Activated CD4-positive, alpha-beta T cell treated with anti-CD3 and anti-CD28 coated beads, Interleukin-2, amount 10 ng/mL, durations not matched to agents 24 days and 14 days (primary cell): ENCODE measurements around the gene BCL7C. TPM values are rescaled to one million over a fixed set of nuclear protein-coding genes. Genes with fewer than 3 reads are reported as not detected.
A peak's percentile ranks its signal among the peaks of the same experiment; 100 is the strongest.
"Not testable (repeated sequence)": the region's sequence is repeated elsewhere in the genome, so short reads cannot be mapped to it uniquely, and the experiment has no call there.

Experiments
- DNase-seq: peaks from one replicate; pipeline ENCODE4 v3.0.0; 2022
- H3K27ac Mint-ChIP-seq: one replicate; pipeline ENCODE4 v1.8.0; 2022; ENCODE audit warnings: mild to moderate bottlenecking, mixed read lengths
- H3K27me3 Mint-ChIP-seq: one replicate; pipeline ENCODE4 v1.8.0; 2022; ENCODE audit warnings: mixed read lengths
- H3K36me3 Mint-ChIP-seq: one replicate; pipeline ENCODE4 v1.8.0; 2022; ENCODE audit warnings: low read depth, mild to moderate bottlenecking, mixed read lengths
- H3K4me1 Mint-ChIP-seq: one replicate; pipeline ENCODE4 v1.8.0; 2021; ENCODE audit warnings: mixed read lengths
- H3K4me3 Mint-ChIP-seq: one replicate; pipeline ENCODE4 v1.8.0; 2022; ENCODE audit warnings: mild to moderate bottlenecking, moderate library complexity, mixed read lengths
- H3K9me3 Mint-ChIP-seq: one replicate; pipeline ENCODE4 v1.8.0; 2021; ENCODE audit warnings: mixed read lengths
- intact Hi-C: fragments of 100-400 bp; cut with micrococcal nuclease; formaldehyde crosslinking; loops from one replicate; pipeline ENCODE4 v1.15.1; 2023
- total RNA-seq: library from RNA; stranded (reverse); gene quantifications from 2 replicates; pipeline ENCODE4 v1.2.3, GENCODE V29; 2022

The BCL7C gene
- total RNA-seq: 23.9 and 24.5 TPM in 2 replicates

GRCh38 chr16:30893744-30894539 is at the start of gene BCL7C:
Gene BCL7C (minus strand): TSS chr16:30894077. CDS start chr16:30893944, 133 bp downstream.
- peak within 1 kb of the TSS; percentile 94 for H3K4me3 Mint-ChIP-seq
- H3K9me3 Mint-ChIP-seq: no peaks in the 10 kb centered on the region
- H3K27me3 Mint-ChIP-seq: no peaks in the 10 kb centered on the region
- peaks cover 12% of the 10 kb centered on the region for H3K36me3 Mint-ChIP-seq
- DNase-seq: peak; percentile 96
- H3K27ac Mint-ChIP-seq: peak within 1 kb of the TSS; percentile 90
- peaks cover 35% of the 10 kb centered on the region for H3K4me1 Mint-ChIP-seq
- intact Hi-C loops: loop anchor here (5.0 kb wide), 1 partner anchor 132 kb away; the partner anchor contains the start of genes CFAP119 and RNF40

- no peak for DNase-seq
- intact Hi-C loops: loop anchor here (1.0 kb wide), 2 partner anchors 20 to 98 kb away; no protein-coding TSS in a partner anchor
- no peaks in the 10 kb centered on the region for H3K9me3 Mint-ChIP-seq
- peaks cover 22% of the 10 kb centered on the region for H3K4me1 Mint-ChIP-seq
- H3K36me3 Mint-ChIP-seq: peaks cover 30% of the 10 kb centered on the region
- no peaks in the 10 kb centered on the region for H3K27me3 Mint-ChIP-seq
- peak overlapping the region; percentile 57 for H3K27ac Mint-ChIP-seq
- H3K4me3 Mint-ChIP-seq: peak overlapping the region; percentile 63
Measured at GRCh38 chr16:30942426-30942806, 48.5 kb upstream of the BCL7C start.

GRCh38 chr16:30941600-30942425 is 47.9 kb upstream of the BCL7C start:
- Mint-ChIP-seq H3K36me3 (peaks cover 33% of the 10 kb centered on the region), H3K9me3 (no peaks in the 10 kb centered on the region), H3K27ac (peak overlapping the region; percentile 75), H3K4me1 (peaks cover 27% of the 10 kb centered on the region), H3K27me3 (no peaks in the 10 kb centered on the region), H3K4me3 (peak overlapping the region; percentile 63)
- intact Hi-C loops: loop anchor here (1.0 kb wide), 2 partner anchors 20 to 98 kb away; no protein-coding TSS in a partner anchor
- DNase-seq: peak; percentile 92

- H3K9me3 Mint-ChIP-seq, intact Hi-C loops: not testable (repeated sequence)
- H3K36me3 Mint-ChIP-seq: peaks cover 40% of the 10 kb centered on the region
Measured at GRCh38 chr16:30939571-30939970, 45.7 kb upstream of the BCL7C start.

GRCh38 chr16:30937692-30938091 is 43.8 kb upstream of the BCL7C start:
- H3K9me3 Mint-ChIP-seq: no peaks in the 10 kb centered on the region
- peaks cover 35% of the 10 kb centered on the region for H3K4me1 Mint-ChIP-seq
- peaks cover 30% of the 10 kb centered on the region for H3K36me3 Mint-ChIP-seq
- intact Hi-C loops: no loop called here
- DNase-seq: no peak
- no peak overlapping the region for H3K4me3 Mint-ChIP-seq
- no peaks in the 10 kb centered on the region for H3K27me3 Mint-ChIP-seq
- H3K27ac Mint-ChIP-seq: peak overlapping the region; percentile 74

More at GRCh38 chr16:30939571-30939970, 45.7 kb upstream of the BCL7C start:
- not testable (repeated sequence) for H3K4me3 Mint-ChIP-seq, H3K27me3 Mint-ChIP-seq, H3K27ac Mint-ChIP-seq, DNase-seq
- peaks cover 36% of the 10 kb centered on the region for H3K4me1 Mint-ChIP-seq

- DNase-seq: peak; percentile 84
- H3K27ac Mint-ChIP-seq: peak overlapping the region; percentile 52
- no peaks in the 10 kb centered on the region for H3K9me3 Mint-ChIP-seq
- no peaks in the 10 kb centered on the region for H3K27me3 Mint-ChIP-seq
- peaks cover 20% of the 10 kb centered on the region for H3K4me1 Mint-ChIP-seq
- intact Hi-C loops: no loop called here
- H3K4me3 Mint-ChIP-seq: no peak overlapping the region
- peaks cover 32% of the 10 kb centered on the region for H3K36me3 Mint-ChIP-seq
Measured at GRCh38 chr16:30934827-30935557, 41.1 kb upstream of the BCL7C start.

- H3K27ac Mint-ChIP-seq: no peak overlapping the region
Measured at GRCh38 chr16:30931068-30931650, 37.3 kb upstream of the BCL7C start.

GRCh38 chr16:30930160-30930571 is 36.3 kb upstream of the BCL7C start:
- H3K4me3 Mint-ChIP-seq: no peak overlapping the region
- no peaks in the 10 kb centered on the region for H3K9me3 Mint-ChIP-seq
- DNase-seq: no peak
- intact Hi-C loops: no loop called here
- H3K36me3 Mint-ChIP-seq: peaks cover 25% of the 10 kb centered on the region
- no peaks in the 10 kb centered on the region for H3K27me3 Mint-ChIP-seq
- H3K27ac Mint-ChIP-seq: no peak overlapping the region
- H3K4me1 Mint-ChIP-seq: peaks cover 17% of the 10 kb centered on the region

More at GRCh38 chr16:30931068-30931650, 37.3 kb upstream of the BCL7C start:
- H3K36me3 Mint-ChIP-seq: peaks cover 28% of the 10 kb centered on the region
- H3K9me3 Mint-ChIP-seq: no peaks in the 10 kb centered on the region
- H3K4me1 Mint-ChIP-seq: peaks cover 17% of the 10 kb centered on the region
- no peak overlapping the region for H3K4me3 Mint-ChIP-seq
- no peak for DNase-seq
- intact Hi-C loops: no loop called here
- no peaks in the 10 kb centered on the region for H3K27me3 Mint-ChIP-seq

- no peak overlapping the region for H3K4me3 Mint-ChIP-seq
- H3K27me3 Mint-ChIP-seq: no peaks in the 10 kb centered on the region
- peaks cover 23% of the 10 kb centered on the region for H3K36me3 Mint-ChIP-seq
- H3K27ac Mint-ChIP-seq: no peak overlapping the region
- no peak for DNase-seq
- no peaks in the 10 kb centered on the region for H3K9me3 Mint-ChIP-seq
- H3K4me1 Mint-ChIP-seq: peaks cover 17% of the 10 kb centered on the region
- intact Hi-C loops: no loop called here
Measured at GRCh38 chr16:30929167-30929566, 35.3 kb upstream of the BCL7C start.

- H3K4me1 Mint-ChIP-seq: peaks cover 17% of the 10 kb centered on the region
Measured at GRCh38 chr16:30928390-30928789, 34.5 kb upstream of the BCL7C start.

GRCh38 chr16:30927789-30928378 is 34.0 kb upstream of the BCL7C start:
- no peak overlapping the region for H3K4me3 Mint-ChIP-seq
- no peaks in the 10 kb centered on the region for H3K27me3 Mint-ChIP-seq
- H3K9me3 Mint-ChIP-seq: no peaks in the 10 kb centered on the region
- H3K4me1 Mint-ChIP-seq: peaks cover 21% of the 10 kb centered on the region
- DNase-seq: peak; percentile 78
- intact Hi-C loops: no loop called here
- H3K36me3 Mint-ChIP-seq: peaks cover 23% of the 10 kb centered on the region
- no peak overlapping the region for H3K27ac Mint-ChIP-seq

More at GRCh38 chr16:30928390-30928789, 34.5 kb upstream of the BCL7C start:
- intact Hi-C loops: no loop called here
- H3K36me3 Mint-ChIP-seq: peaks cover 23% of the 10 kb centered on the region
- no peak for DNase-seq
- H3K27me3 Mint-ChIP-seq: no peaks in the 10 kb centered on the region
- no peak overlapping the region for H3K27ac Mint-ChIP-seq
- no peak overlapping the region for H3K4me3 Mint-ChIP-seq
- no peaks in the 10 kb centered on the region for H3K9me3 Mint-ChIP-seq

GRCh38 chr16:30926937-30927788 is 33.3 kb upstream of the BCL7C start:
- Mint-ChIP-seq H3K27ac (no peak overlapping the region), H3K27me3 (no peaks in the 10 kb centered on the region), H3K4me1 (peaks cover 21% of the 10 kb centered on the region), H3K9me3 (no peaks in the 10 kb centered on the region), H3K4me3 (peak overlapping the region; percentile 30), H3K36me3 (peaks cover 18% of the 10 kb centered on the region)
- DNase-seq: no peak
- intact Hi-C loops: no loop called here
